Right atrium auricular region (tissue), 2 donors: ENCODE measurements around the gene USF2. TPM values are rescaled to one million over a fixed set of nuclear protein-coding genes. Genes with fewer than 3 reads are reported as not detected.
A peak's percentile ranks its signal among the peaks of the same experiment; 100 is the strongest.

Experiments
- DNase-seq: peaks from one replicate; pipeline ENCODE4 v3.0.0-alpha.2; 2019; ENCODE audit warnings: low spot score
- H3K27ac ChIP-seq, 2 donors: fragments of 200-600 bp; sonication (generic); 1 replicate in 1 of 2; 2 replicates in 1 of 2; pipeline ENCODE4 v1.5.1; 2016 to 2019
- H3K27me3 ChIP-seq, 2 donors: fragments of 200-600 bp; sonication (generic); one replicate each; pipeline versions ENCODE4 v1.5.1 to v1.6.0; 2017 to 2019
- H3K36me3 ChIP-seq: fragments of 200-600 bp; sonication (generic); one replicate; pipeline ENCODE4 v1.5.1; 2016
- H3K4me1 ChIP-seq, 2 donors: fragments of 200-600 bp; sonication (generic); one replicate each; pipeline versions ENCODE4 v1.5.1 to v1.6.0; 2017 to 2019
- H3K4me3 ChIP-seq, 2 donors: fragments of 200-600 bp; sonication (generic); 1 replicate in 1 of 2; 2 replicates in 1 of 2; pipeline ENCODE4 v1.5.1; 2017 to 2019; ENCODE audit warnings: mild to moderate bottlenecking in 1 of 2, moderate library complexity in 1 of 2
- H3K9me3 ChIP-seq, 2 donors: fragments of 200-600 bp; sonication (generic); one replicate each; pipeline ENCODE4 v1.5.1; 2019
- CTCF ChIP-seq, 2 donors: fragments of 200-600 bp; sonication (generic); IDR thresholded peaks; one replicate each; pipeline ENCODE4 v1.5.1; 2019; ENCODE audit warnings: antibody characterized with exemption in 2 of 2
- total RNA-seq, 2 donors: library from RNA; depleted of rRNA; stranded (reverse); fragments of >200 nt; gene quantifications; one replicate each; pipeline ENCODE4 v1.1.0, GENCODE V29; 2016

Gene USF2
- total RNA-seq, 2 donors from 2014 or later, result 130 to 180 TPM

DNA sequence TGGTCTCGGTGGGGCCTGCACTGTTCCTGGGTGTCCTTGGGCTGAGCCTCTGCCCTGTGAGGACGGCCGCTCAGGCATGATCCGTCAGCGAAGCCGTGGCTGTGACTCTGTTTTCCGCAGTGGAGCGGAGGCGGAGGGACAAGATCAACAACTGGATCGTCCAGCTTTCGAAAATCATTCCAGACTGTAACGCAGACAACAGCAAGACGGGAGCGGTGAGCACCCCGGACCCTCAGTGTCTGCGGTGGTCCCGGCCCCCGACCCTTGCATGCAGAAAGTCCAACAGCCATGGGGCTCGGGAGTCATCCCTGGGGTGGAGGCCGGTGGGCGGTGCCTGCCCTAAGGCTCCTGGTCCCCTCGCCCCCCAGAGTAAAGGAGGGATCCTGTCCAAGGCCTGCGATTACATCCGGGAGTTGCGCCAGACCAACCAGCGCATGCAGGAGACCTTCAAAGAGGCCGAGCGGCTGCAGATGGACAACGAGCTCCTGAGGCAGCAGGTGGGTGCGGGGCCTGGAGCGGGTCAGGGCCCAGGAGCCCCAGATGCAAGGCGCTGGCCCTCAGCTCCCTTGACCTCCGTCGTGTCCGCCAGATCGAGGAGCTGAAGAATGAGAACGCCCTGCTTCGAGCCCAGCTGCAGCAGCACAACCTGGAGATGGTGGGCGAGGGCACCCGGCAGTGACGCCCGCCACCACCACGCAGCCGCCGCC is 10.0 kb downstream of the USF2 start:
- Histone ChIP-seq H3K36me3 (peaks cover 33% of the 10 kb centered on the region), H3K27me3 (no peaks in the 10 kb centered on the region), H3K27ac (no peak overlapping the region), H3K9me3 (no peaks in the 10 kb centered on the region), H3K4me1 (peaks cover 0 to 20% of the 10 kb centered on the region in 2 donors), H3K4me3 (no peak overlapping the region)
- no peak for DNase-seq
- TF ChIP-seq CTCF (IDR thresholded peaks at IDR 0.05), result no peak

DNA sequence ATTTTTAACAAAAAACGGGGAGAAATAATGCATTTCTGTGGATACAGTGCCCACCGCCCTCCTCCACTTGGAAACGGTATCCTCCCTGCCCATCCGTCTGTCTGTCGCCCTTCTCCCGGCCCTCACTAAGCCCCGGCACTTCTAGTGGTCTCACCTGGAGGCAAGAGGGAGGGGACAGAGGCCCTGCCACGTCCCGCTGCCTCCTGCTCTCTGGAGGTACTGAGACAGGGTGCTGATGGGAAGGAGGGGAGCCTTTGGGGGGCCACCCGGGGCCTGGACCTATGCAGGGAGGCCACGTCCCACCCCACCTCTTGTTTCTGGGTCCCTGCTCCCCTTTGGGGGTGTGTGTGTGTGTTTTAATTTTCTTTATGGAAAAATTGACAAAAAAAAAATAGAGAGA is 10.6 kb downstream of the USF2 start:
- H3K4me1 ChIP-seq, result peaks cover 0 to 20% of the 10 kb centered on the region in 2 donors
- H3K36me3 ChIP-seq, result peaks cover 27% of the 10 kb centered on the region
- no peak for DNase-seq
- H3K4me3 ChIP-seq, result no peak overlapping the region
- no peaks in the 10 kb centered on the region for H3K9me3 ChIP-seq
- no peak for TF ChIP-seq CTCF (IDR thresholded peaks at IDR 0.05)
- no peak overlapping the region for H3K27ac ChIP-seq
- no peaks in the 10 kb centered on the region for H3K27me3 ChIP-seq

DNA sequence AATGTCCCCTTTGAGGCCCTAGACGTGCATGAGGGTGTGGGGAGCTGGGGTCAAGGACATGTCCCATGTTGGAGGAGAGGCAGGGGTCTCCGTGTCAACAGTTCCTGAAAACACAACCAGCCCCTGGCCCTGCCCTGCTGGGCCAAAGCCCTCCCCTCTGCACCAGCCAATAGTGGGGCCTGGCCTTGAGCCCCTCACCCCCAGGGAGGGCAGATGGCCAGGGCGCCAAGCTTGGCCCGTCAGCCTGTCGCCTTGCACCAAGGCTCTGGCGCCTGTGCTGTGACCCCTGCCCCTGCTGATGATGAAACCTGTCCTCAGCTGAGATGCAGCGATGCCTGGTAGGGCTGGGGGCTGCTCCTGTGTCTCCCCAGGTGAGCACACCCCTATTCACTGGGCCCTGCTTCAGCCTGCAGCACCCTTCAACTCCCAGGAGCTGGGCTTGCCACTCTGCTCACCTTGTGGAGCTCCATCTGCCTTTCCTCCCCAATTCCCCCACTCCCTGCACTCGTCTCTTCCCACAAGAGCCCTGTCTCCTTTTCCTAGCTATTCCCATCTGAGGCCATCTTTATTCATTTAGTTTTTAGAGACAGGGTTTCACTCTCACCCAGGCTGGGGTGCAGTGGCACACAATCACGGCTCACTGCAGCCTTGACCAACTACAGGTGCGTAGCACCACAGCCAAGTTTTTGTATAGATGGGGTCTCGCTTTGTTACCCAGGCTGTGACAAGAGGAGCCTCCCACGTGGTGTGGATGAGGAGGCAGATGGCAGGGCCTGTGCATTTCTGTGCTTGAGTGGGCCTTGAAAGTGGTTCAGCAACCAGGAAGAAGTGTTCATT is 11.4 kb downstream of the USF2 start:
- Histone ChIP-seq H3K9me3 (no peaks in the 10 kb centered on the region), H3K36me3 (peaks cover 25% of the 10 kb centered on the region), H3K4me3 (no peak overlapping the region), H3K27me3 (no peaks in the 10 kb centered on the region), H3K27ac (peak overlapping the region in 1 of 2 donors; percentile 20), H3K4me1 (peaks cover 0 to 20% of the 10 kb centered on the region in 2 donors)
- no peak for TF ChIP-seq CTCF (IDR thresholded peaks at IDR 0.05)
- no peak for DNase-seq

- H3K36me3 ChIP-seq, result peaks cover 23% of the 10 kb centered on the region
- H3K27ac ChIP-seq, result no peak overlapping the region
- no peak for TF ChIP-seq CTCF (IDR thresholded peaks at IDR 0.05)
- no peak overlapping the region for H3K4me3 ChIP-seq
- no peak for DNase-seq
- peaks cover 0 to 20% of the 10 kb centered on the region in 2 donors for H3K4me1 ChIP-seq
- H3K9me3 ChIP-seq, result no peaks in the 10 kb centered on the region
- H3K27me3 ChIP-seq, result no peaks in the 10 kb centered on the region
These were observed 12.5 kb downstream of the USF2 start for GRCh38 chr19:35281303-35281702.

DNA sequence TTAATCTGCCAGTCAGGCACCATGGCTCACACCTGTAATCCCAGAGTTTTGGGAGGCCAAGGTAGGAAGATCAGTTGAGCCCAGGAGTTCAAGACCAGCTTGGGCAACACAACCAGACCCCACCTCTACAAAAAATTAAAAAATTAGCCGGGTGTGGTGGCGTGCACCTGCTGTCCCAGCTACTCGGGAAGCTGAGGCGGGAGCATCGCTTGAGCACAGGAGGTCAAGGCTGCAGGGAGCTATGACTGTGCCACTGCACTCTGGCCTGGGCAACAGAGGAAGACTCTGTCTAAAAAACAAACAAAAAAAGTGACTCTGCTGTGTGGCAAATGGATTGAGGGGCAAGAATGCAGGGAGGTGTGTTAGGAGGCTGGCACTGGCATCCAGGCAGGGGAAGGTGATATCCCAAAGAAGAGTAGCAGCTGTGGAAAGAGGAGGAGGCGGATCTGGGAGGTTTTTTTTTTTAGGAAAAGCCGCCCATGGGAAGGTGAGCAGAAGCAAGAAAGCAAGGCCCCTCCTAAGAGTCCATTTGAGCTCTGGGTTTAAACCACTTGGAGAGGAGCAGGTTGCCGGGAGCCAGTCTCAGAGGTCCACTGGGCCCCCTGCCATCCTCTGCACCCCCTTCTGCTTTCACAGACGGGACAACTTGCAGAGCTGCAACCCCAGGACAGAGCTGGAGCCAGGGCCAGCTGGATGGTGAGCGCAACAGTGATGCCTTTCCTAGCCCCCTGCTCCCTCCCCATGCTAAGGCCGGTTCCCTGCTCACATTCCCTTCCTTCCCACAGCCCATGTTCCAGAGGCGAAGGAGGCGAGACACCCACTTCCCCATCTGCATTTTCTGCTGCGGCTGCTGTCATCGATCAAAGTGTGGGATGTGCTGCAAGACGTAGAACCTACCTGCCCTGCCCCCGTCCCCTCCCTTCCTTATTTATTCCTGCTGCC is 15.7 kb downstream of the USF2 start:
- DNase-seq, result no peak
- Histone ChIP-seq H3K27me3 (no peaks in the 10 kb centered on the region), H3K9me3 (no peaks in the 10 kb centered on the region), H3K36me3 (peaks cover 2% of the 10 kb centered on the region), H3K27ac (no peak overlapping the region), H3K4me1 (peaks cover 0 to 20% of the 10 kb centered on the region in 2 donors), H3K4me3 (no peak overlapping the region)
- TF ChIP-seq CTCF (IDR thresholded peaks at IDR 0.05), result no peak
